ENCODE results near the gene ZNF524.

DNA sequence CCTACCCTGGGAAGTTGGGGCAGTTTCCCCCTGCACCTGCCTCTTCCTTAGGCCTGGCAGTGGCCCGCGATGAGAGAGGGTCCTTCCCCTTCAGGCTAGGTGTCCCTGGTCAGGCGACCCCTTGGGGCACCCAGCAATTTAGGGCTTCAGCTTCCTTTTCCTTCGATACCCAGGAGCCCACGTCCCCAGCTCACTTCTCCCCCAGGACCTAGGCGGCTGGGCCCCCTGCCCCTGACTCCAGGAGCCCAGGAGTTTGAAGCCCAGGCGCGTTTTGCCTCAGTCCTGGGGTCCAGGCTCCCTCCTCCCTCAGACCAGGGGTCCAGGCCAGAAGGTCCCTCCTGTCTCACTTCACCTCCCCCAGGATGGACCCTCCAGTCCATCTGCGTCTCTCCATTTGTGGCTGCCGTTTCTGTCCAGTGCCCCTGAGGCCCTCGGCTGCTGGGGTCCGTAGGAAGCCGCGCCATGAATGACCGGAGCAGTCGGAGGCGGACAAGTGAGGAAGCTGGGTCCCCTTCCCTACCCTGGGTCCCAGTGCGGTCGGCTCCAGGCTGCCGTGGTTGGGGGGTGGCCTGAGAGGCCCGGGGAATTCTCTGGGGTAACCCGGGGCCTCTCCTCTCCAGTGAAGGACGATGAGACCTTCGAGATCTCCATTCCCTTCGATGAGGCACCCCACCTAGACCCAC lies 48.6 kb downstream of the ZNF524 start:
- TF ChIP-seq, protein P1, sequence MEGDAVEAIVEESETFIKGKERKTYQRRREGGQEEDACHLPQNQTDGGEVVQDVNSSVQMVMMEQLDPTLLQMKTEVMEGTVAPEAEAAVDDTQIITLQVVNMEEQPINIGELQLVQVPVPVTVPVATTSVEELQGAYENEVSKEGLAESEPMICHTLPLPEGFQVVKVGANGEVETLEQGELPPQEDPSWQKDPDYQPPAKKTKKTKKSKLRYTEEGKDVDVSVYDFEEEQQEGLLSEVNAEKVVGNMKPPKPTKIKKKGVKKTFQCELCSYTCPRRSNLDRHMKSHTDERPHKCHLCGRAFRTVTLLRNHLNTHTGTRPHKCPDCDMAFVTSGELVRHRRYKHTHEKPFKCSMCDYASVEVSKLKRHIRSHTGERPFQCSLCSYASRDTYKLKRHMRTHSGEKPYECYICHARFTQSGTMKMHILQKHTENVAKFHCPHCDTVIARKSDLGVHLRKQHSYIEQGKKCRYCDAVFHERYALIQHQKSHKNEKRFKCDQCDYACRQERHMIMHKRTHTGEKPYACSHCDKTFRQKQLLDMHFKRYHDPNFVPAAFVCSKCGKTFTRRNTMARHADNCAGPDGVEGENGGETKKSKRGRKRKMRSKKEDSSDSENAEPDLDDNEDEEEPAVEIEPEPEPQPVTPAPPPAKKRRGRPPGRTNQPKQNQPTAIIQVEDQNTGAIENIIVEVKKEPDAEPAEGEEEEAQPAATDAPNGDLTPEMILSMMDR (IDR thresholded peaks at IDR 0.05) = no peak
- TF ChIP-seq POLR2A (IDR thresholded peaks at IDR 0.05) (no peak), EP300 (IDR thresholded peaks at IDR 0.05) (no peak)
